Astrocyte (in vitro differentiated cells and primary cell): ENCODE data around the gene ABTB2. TPM values are rescaled to one million over a fixed set of nuclear protein-coding genes. Genes with fewer than 3 reads are reported as not detected.

Experiments
- DNase-seq: peaks from one replicate; pipeline ENCODE4 v3.0.0-alpha.2; 2010; ENCODE audit warnings: low read depth
- FAIRE-seq: peaks from 2 replicates; lab custom pipeline; 2011; peaks lifted over from hg19 to GRCh38; lab: Jason Lieb, UNC
- H2AFZ ChIP-seq: 2 replicates; pipeline ENCODE4 v1.6.0; 2012; ENCODE audit warnings: low read depth, low read length, inconsistent platforms
- H3K27ac ChIP-seq: 2 replicates; pipeline ENCODE4 v1.5.1; 2011; ENCODE audit warnings: low read depth, low read length, inconsistent platforms
- H3K27me3 ChIP-seq: 2 replicates; pipeline ENCODE4 v1.6.0; 2011; ENCODE audit warnings: low read length, inconsistent platforms; ENCODE audit not compliant: insufficient read depth
- H3K36me3 ChIP-seq: 2 replicates; pipeline ENCODE4 v1.5.1; 2011; ENCODE audit warnings: low read length, inconsistent platforms; ENCODE audit not compliant: insufficient read depth
- H3K4me1 ChIP-seq: 2 replicates; pipeline ENCODE4 v1.5.1; 2011; ENCODE audit warnings: low read length, inconsistent platforms; ENCODE audit not compliant: insufficient read depth
- H3K4me2 ChIP-seq: 2 replicates; pipeline ENCODE4 v1.6.0; 2012; ENCODE audit warnings: low read length, inconsistent platforms
- H3K4me3 ChIP-seq: 2 replicates; pipeline ENCODE4 v1.5.1; 2011; ENCODE audit warnings: low read depth, mild to moderate bottlenecking, low read length, inconsistent platforms; ENCODE audit not compliant: insufficient read depth
- H3K79me2 ChIP-seq: 2 replicates; pipeline ENCODE4 v1.6.0; 2012; ENCODE audit warnings: mild to moderate bottlenecking, low read length, inconsistent platforms; ENCODE audit not compliant: insufficient read depth
- H3K9ac ChIP-seq: 2 replicates; pipeline ENCODE4 v1.6.0; 2012; ENCODE audit warnings: mild to moderate bottlenecking, low read length, inconsistent platforms
- H3K9me3 ChIP-seq: 2 replicates; pipeline ENCODE4 v1.5.1; 2012; ENCODE audit warnings: low read depth, mild to moderate bottlenecking, low read length, inconsistent platforms; ENCODE audit not compliant: insufficient read depth
- H4K20me1 ChIP-seq: 2 replicates; pipeline ENCODE4 v1.6.0; 2012; ENCODE audit warnings: low read length, inconsistent platforms; ENCODE audit not compliant: insufficient read depth
- H3K27ac Mint-ChIP-seq: one replicate; pipeline ENCODE4 v1.8.0; 2021; ENCODE audit warnings: mild to moderate bottlenecking, mixed read lengths; ENCODE audit not compliant: unreplicated experiment
- H3K27me3 Mint-ChIP-seq: one replicate; pipeline ENCODE4 v1.8.0; 2021; ENCODE audit warnings: low read depth, mixed read lengths; ENCODE audit not compliant: unreplicated experiment
- H3K36me3 Mint-ChIP-seq: one replicate; pipeline ENCODE4 v1.8.0; 2021; ENCODE audit warnings: low read depth, mixed read lengths; ENCODE audit not compliant: unreplicated experiment
- H3K4me1 Mint-ChIP-seq: one replicate; pipeline ENCODE4 v1.8.0; 2021; ENCODE audit warnings: low read depth, mixed read lengths; ENCODE audit not compliant: unreplicated experiment
- H3K4me3 Mint-ChIP-seq: one replicate; pipeline ENCODE4 v1.8.0; 2021; ENCODE audit warnings: mild to moderate bottlenecking, moderate library complexity, mixed read lengths; ENCODE audit not compliant: unreplicated experiment
- H3K9me3 Mint-ChIP-seq: one replicate; pipeline ENCODE4 v1.8.0; 2021; ENCODE audit warnings: mild to moderate bottlenecking, mixed read lengths; ENCODE audit not compliant: unreplicated experiment
- CTCF ChIP-seq: IDR thresholded peaks from 2 replicates; pipeline ENCODE4 v1.5.1; 2011; ENCODE audit warnings: low read depth, mild to moderate bottlenecking, inconsistent platforms, low read length, moderate library complexity; ENCODE audit not compliant: insufficient read depth
- EZH2 ChIP-seq: IDR thresholded peaks from 2 replicates; pipeline ENCODE4 v1.6.1; 2012; ENCODE audit warnings: mild to moderate bottlenecking, low read length, inconsistent platforms; ENCODE audit not compliant: insufficient read depth
- total RNA-seq: library from RNA; stranded (reverse); gene quantifications from 2 replicates; pipeline ENCODE4 v1.2.1, GENCODE V29; 2021

Gene ABTB2
- total RNA-seq, 1 donor from 2014 or later: 14.1 TPM

GRCh38 chr11:34124885-34125668, 232.7 kb downstream of the ABTB2 start:
- Histone ChIP-seq H4K20me1 (peaks cover 17% of the 10 kb centered on the region), H3K27ac (no peak overlapping the region), H3K4me2 (no peak overlapping the region), H3K9ac (no peak overlapping the region), H3K36me3 (peaks cover 55% of the 10 kb centered on the region), H2AFZ (no peak overlapping the region), H3K27me3 (no peaks in the 10 kb centered on the region), H3K4me3 (no peak overlapping the region), H3K4me1 (no peaks in the 10 kb centered on the region), H3K79me2 (no peaks in the 10 kb centered on the region), H3K9me3 (no peaks in the 10 kb centered on the region)
- DNase-seq: no peak
- TF ChIP-seq EZH2 (no peak), CTCF (no peak)
- H3K4me3 Mint-ChIP-seq: no peak overlapping the region
- H3K36me3 Mint-ChIP-seq: peaks cover 27% of the 10 kb centered on the region
- no peak for FAIRE-seq
- no peaks in the 10 kb centered on the region for H3K27me3 Mint-ChIP-seq
- H3K4me1 Mint-ChIP-seq: no peaks in the 10 kb centered on the region
- H3K9me3 Mint-ChIP-seq: no peaks in the 10 kb centered on the region
- no peak overlapping the region for H3K27ac Mint-ChIP-seq

- no peak overlapping the region for H3K27ac Mint-ChIP-seq
- H3K4me3 Mint-ChIP-seq: no peak overlapping the region
- Histone ChIP-seq H3K27ac (no peak overlapping the region), H3K4me2 (no peak overlapping the region), H4K20me1 (peaks cover 19% of the 10 kb centered on the region), H3K4me3 (no peak overlapping the region), H3K79me2 (no peaks in the 10 kb centered on the region), H2AFZ (no peak overlapping the region), H3K9ac (no peak overlapping the region), H3K27me3 (no peaks in the 10 kb centered on the region), H3K9me3 (no peaks in the 10 kb centered on the region), H3K4me1 (no peaks in the 10 kb centered on the region), H3K36me3 (peaks cover 66% of the 10 kb centered on the region)
- H3K9me3 Mint-ChIP-seq: no peaks in the 10 kb centered on the region
- no peaks in the 10 kb centered on the region for H3K4me1 Mint-ChIP-seq
- TF ChIP-seq CTCF: no peak
- no peak for TF ChIP-seq EZH2
- DNase-seq (no peak), FAIRE-seq (no peak)
- peaks cover 37% of the 10 kb centered on the region for H3K36me3 Mint-ChIP-seq
- no peaks in the 10 kb centered on the region for H3K27me3 Mint-ChIP-seq
Observed at GRCh38 chr11:34120651-34121050, 237.2 kb downstream of the ABTB2 start.

GRCh38 chr11:34114471-34114870, 243.3 kb downstream of the ABTB2 start:
- Histone ChIP-seq H3K27me3 (no peaks in the 10 kb centered on the region), H3K79me2 (peaks cover 10% of the 10 kb centered on the region), H2AFZ (no peak overlapping the region), H3K9ac (no peak overlapping the region), H3K9me3 (no peaks in the 10 kb centered on the region), H4K20me1 (peaks cover 13% of the 10 kb centered on the region), H3K4me1 (no peaks in the 10 kb centered on the region), H3K4me2 (no peak overlapping the region), H3K4me3 (no peak overlapping the region), H3K27ac (no peak overlapping the region), H3K36me3 (peaks cover 76% of the 10 kb centered on the region)
- H3K27ac Mint-ChIP-seq: no peak overlapping the region
- TF ChIP-seq EZH2 (no peak), CTCF (no peak)
- H3K9me3 Mint-ChIP-seq: no peaks in the 10 kb centered on the region
- H3K36me3 Mint-ChIP-seq: peaks cover 28% of the 10 kb centered on the region
- peaks cover 3% of the 10 kb centered on the region for H3K4me1 Mint-ChIP-seq
- no peak for FAIRE-seq
- no peak overlapping the region for H3K4me3 Mint-ChIP-seq
- no peak for DNase-seq
- no peaks in the 10 kb centered on the region for H3K27me3 Mint-ChIP-seq
